HEK293T (cell line): Measurements from ENCODE around the gene HBS1L.

Source experiments
- CTCF ChIA-PET: fragments of 350-600 bp; formaldehyde crosslinking; extraction: SDS; loops from one replicate; lab custom pipeline; 2021; ENCODE audit warnings: antibody characterized with exemption, inconsistent platforms; lab: Yijun Ruan, JAX
- POLR2A ChIA-PET: fragments of 350-600 bp; formaldehyde crosslinking; extraction: SDS; loops from one replicate; lab custom pipeline; 2020; ENCODE audit warnings: antibody characterized with exemption, inconsistent platforms; lab: Yijun Ruan, JAX
- DNase-seq: peaks from one replicate; pipeline ENCODE4 v3.0.0; 2012; ENCODE audit warnings: mixed read lengths; ENCODE audit errors: extremely low spot score
- ARNT ChIP-seq: fragments of 450-650 bp; IDR thresholded peaks from 2 replicates; pipeline ENCODE4 v1.6.1; 2017; ENCODE audit warnings: mild to moderate bottlenecking
- BHLHE40 ChIP-seq: fragments of 450-650 bp; IDR thresholded peaks from 2 replicates; pipeline ENCODE4 v1.6.1; 2016; ENCODE audit warnings: mild to moderate bottlenecking, moderate library complexity, borderline replicate concordance
- CTBP1 ChIP-seq: fragments of 450-650 bp; IDR thresholded peaks from 2 replicates; pipeline ENCODE4 v1.6.1; 2016; ENCODE audit warnings: borderline replicate concordance
- ELF4 ChIP-seq: fragments of 450-650 bp; IDR thresholded peaks from 2 replicates; pipeline ENCODE4 v1.6.1; 2017; ENCODE audit warnings: antibody characterized with exemption
- FOXA1 ChIP-seq: fragments of 450-650 bp; IDR thresholded peaks from 2 replicates; pipeline ENCODE4 v1.6.1; 2016; ENCODE audit warnings: mild to moderate bottlenecking
- FOXK2 ChIP-seq: fragments of 450-650 bp; IDR thresholded peaks from 2 replicates; pipeline ENCODE4 v1.6.1; 2016; ENCODE audit warnings: mild to moderate bottlenecking
- FOXM1 ChIP-seq: fragments of 450-650 bp; IDR thresholded peaks from 2 replicates; pipeline ENCODE4 v1.6.1; 2017; ENCODE audit warnings: mild to moderate bottlenecking, borderline replicate concordance
- HDGF ChIP-seq: fragments of 450-650 bp; IDR thresholded peaks from 2 replicates; pipeline ENCODE4 v1.6.1; 2017; ENCODE audit warnings: antibody characterized with exemption, borderline replicate concordance
- L3MBTL2 ChIP-seq: fragments of 450-650 bp; conservative IDR thresholded peaks from 2 replicates; pipeline ENCODE4 v1.6.1; 2016; ENCODE audit warnings: mild to moderate bottlenecking
- LEF1 ChIP-seq: fragments of 450-650 bp; IDR thresholded peaks from 2 replicates; pipeline ENCODE4 v1.6.1; 2017; ENCODE audit warnings: mild to moderate bottlenecking, borderline replicate concordance
- NFRKB ChIP-seq: fragments of 450-650 bp; IDR thresholded peaks from 2 replicates; pipeline ENCODE4 v1.6.1; 2016; ENCODE audit warnings: mild to moderate bottlenecking, moderate library complexity
- PKNOX1 ChIP-seq: fragments of 450-650 bp; IDR thresholded peaks from 2 replicates; pipeline ENCODE4 v1.6.1; 2016
- SP1 ChIP-seq: fragments of 450-650 bp; IDR thresholded peaks from 2 replicates; pipeline ENCODE4 v1.6.1; 2017
- SUZ12 ChIP-seq: fragments of 450-650 bp; IDR thresholded peaks from 2 replicates; pipeline ENCODE4 v1.6.1; 2016; ENCODE audit warnings: mild to moderate bottlenecking
- TARDBP ChIP-seq: fragments of 450-650 bp; IDR thresholded peaks from 2 replicates; pipeline ENCODE4 v1.6.1; 2016
- ZNF384 ChIP-seq: fragments of 450-650 bp; IDR thresholded peaks from 2 replicates; pipeline ENCODE4 v1.6.1; 2016

HBS1L gene

GRCh38 chr6:134945045-134945444, 109.6 kb downstream of the HBS1L start:
- DNase-seq = no peak
- ChIA-PET POLR2A (no interaction called here), CTCF (no interaction called here)
- TF ChIP-seq FOXA1 (no peak), FOXM1 (no peak), BHLHE40 (no peak), PKNOX1 (no peak), NFRKB (no peak), CTBP1 (no peak), L3MBTL2 (no peak), TARDBP (no peak), SUZ12 (no peak), LEF1 (no peak), ARNT (no peak), ZNF384 (no peak), HDGF (no peak), FOXK2 (no peak), SP1 (no peak), ELF4 (no peak)

GRCh38 chr6:134943522-134944111, 111.0 kb downstream of the HBS1L start:
- no peak for TF ChIP-seq BHLHE40
- ChIA-PET CTCF (interaction anchor here (0.7 to 1.1 kb wide), 2 partner anchors 774 to 787 kb away, joined by 3 read pairs; no protein-coding TSS in a partner anchor), POLR2A (no interaction called here)

DNA sequence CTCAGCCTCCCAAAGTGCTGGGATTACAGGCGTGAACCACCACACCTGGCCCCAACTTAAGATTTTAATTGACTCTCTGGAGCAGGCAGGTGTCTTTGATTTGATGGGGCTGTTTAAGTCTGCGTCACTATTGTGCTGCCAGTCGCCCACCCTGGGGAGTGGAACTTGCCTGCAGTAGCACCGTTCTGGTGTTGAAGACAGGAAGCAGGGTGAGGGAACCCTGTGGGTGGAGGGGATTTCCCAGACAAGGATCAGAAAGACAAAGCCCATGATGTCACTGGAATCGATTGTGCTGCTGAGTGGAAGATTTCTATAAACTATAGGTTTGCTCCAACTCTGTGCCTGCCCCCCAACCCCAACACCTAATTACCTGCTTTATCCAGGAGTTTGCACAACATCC, 115.7 kb downstream of the HBS1L start:
- TF ChIP-seq PKNOX1 = no peak
- TF ChIP-seq LEF1 = no peak
- no peak for TF ChIP-seq L3MBTL2
- TF ChIP-seq ELF4 = no peak
- TF ChIP-seq TARDBP = no peak
- POLR2A ChIA-PET = no interaction called here
- no peak for DNase-seq
- CTCF ChIA-PET = interaction anchor here (1.1 kb wide), 1 partner anchor 56 kb away, joined by 3 read pairs; no protein-coding TSS in a partner anchor

More at GRCh38 chr6:134943522-134944111, 111.0 kb downstream of the HBS1L start:
- DNase-seq = no peak

- TF ChIP-seq SUZ12 (no peak), FOXA1 (no peak), NFRKB (no peak), PKNOX1 (no peak), HDGF (no peak), FOXK2 (no peak), BHLHE40 (no peak), CTBP1 (no peak), TARDBP (no peak), ELF4 (no peak), LEF1 (no peak), FOXM1 (no peak), ARNT (no peak), ZNF384 (no peak), SP1 (no peak), L3MBTL2 (no peak)
- no peak for DNase-seq
- ChIA-PET CTCF (no interaction called here), POLR2A (no interaction called here)
These were observed 117.2 kb downstream of the HBS1L start for GRCh38 chr6:134937426-134937825.

GRCh38 chr6:134936931-134937330, 117.7 kb downstream of the HBS1L start:
- ChIA-PET POLR2A (no interaction called here), CTCF (no interaction called here)
- no peak for DNase-seq
- TF ChIP-seq ARNT (no peak), FOXA1 (no peak), FOXM1 (no peak), SP1 (no peak), NFRKB (no peak), L3MBTL2 (no peak), FOXK2 (no peak), BHLHE40 (no peak), HDGF (no peak), PKNOX1 (no peak), LEF1 (no peak), ZNF384 (no peak), TARDBP (no peak), SUZ12 (no peak), CTBP1 (no peak), ELF4 (no peak)

DNA sequence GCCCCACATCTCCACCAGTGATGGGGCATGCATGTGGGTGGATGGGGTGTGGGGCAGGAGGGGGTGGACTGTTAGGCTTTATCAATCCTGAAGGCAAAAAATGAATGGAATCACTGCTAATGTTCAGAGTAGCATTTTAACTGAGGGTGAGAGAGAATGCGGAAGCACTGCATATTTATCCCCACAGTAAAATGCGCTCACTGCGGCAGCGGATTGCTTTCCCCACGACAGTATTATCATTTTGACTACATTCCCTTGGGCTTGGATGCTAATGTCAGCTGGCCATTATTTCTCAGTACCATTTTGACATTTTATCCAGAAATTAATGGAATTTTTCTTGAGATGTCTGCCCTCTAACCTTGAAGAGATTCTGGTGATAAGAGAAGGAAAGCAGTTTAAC, 118.1 kb downstream of the HBS1L start:
- TF ChIP-seq SUZ12 = no peak
- no peak for TF ChIP-seq BHLHE40
- TF ChIP-seq L3MBTL2 = no peak
- no peak for TF ChIP-seq NFRKB
- TF ChIP-seq ZNF384 = no peak
- no peak for TF ChIP-seq FOXK2
- no peak for TF ChIP-seq TARDBP
- DNase-seq = no peak
- ChIA-PET CTCF (no interaction called here), POLR2A (no interaction called here)
